HUES64 (cell line): Measurements from ENCODE around the gene SLC38A3.

ENCODE experiments used
- H3K27ac ChIP-seq: 2 replicates; pipeline ENCODE4 v1.7.0; 2013; ENCODE audit warnings: low read depth, low read length, inconsistent platforms
- H3K27me3 ChIP-seq: 2 replicates; pipeline ENCODE4 v1.6.1; 2013; ENCODE audit warnings: mild to moderate bottlenecking, low read length; ENCODE audit not compliant: insufficient read depth
- H3K36me3 ChIP-seq: 2 replicates; pipeline ENCODE4 v1.6.1; 2013; ENCODE audit warnings: mild to moderate bottlenecking, low read length; ENCODE audit not compliant: insufficient read depth
- H3K4me1 ChIP-seq: 2 replicates; pipeline ENCODE4 v1.6.1; 2013; ENCODE audit warnings: mild to moderate bottlenecking, low read length, moderate library complexity; ENCODE audit not compliant: insufficient read depth
- H3K4me3 ChIP-seq: 2 replicates; pipeline ENCODE4 v1.5.1; 2013; ENCODE audit warnings: mild to moderate bottlenecking, low read length, moderate library complexity
- H3K9ac ChIP-seq: 2 replicates; pipeline ENCODE4 v1.6.1; 2013; ENCODE audit warnings: mild to moderate bottlenecking, low read depth, low read length
- H3K9me3 ChIP-seq: 2 replicates; pipeline ENCODE4 v1.6.1; 2013; ENCODE audit warnings: low read depth, low read length; ENCODE audit not compliant: insufficient read depth
- WGBS: fragments of 150-250, 120-280 bp; methylation state at CpG from one replicate; pipeline ENCODE4 v1.1.7; 2013; ENCODE audit warnings: missing lambda C conversion rate; 5-methylcytosine and 5-hydroxymethylcytosine counted together

SLC38A3 gene

GRCh38 chr3:50169858-50170257 is 35.2 kb upstream of the SLC38A3 start:
- no peak overlapping the region for H3K27ac ChIP-seq
- no peaks in the 10 kb centered on the region for H3K9me3 ChIP-seq
- H3K4me3 ChIP-seq, result no peak overlapping the region
- peaks cover 6% of the 10 kb centered on the region; the same call in 1 of the 2 replicates for H3K36me3 ChIP-seq
- peaks cover 23% of the 10 kb centered on the region for H3K4me1 ChIP-seq
- no peaks in the 10 kb centered on the region for H3K27me3 ChIP-seq
- WGBS, result 88% methylated on average over 1 of the region's 1 CpG
- no peak overlapping the region for H3K9ac ChIP-seq

- H3K4me3 ChIP-seq, result no peak overlapping the region
- H3K9ac ChIP-seq, result no peak overlapping the region
- no peak overlapping the region for H3K27ac ChIP-seq
- no peaks in the 10 kb centered on the region for H3K27me3 ChIP-seq
- WGBS, result 87% methylated on average over 10 of the region's 10 CpGs
- H3K9me3 ChIP-seq, result no peaks in the 10 kb centered on the region
- H3K4me1 ChIP-seq, result peaks cover 18% of the 10 kb centered on the region
- peaks cover 13% of the 10 kb centered on the region for H3K36me3 ChIP-seq
Measured at GRCh38 chr3:50170689-50171088, 34.4 kb upstream of the SLC38A3 start.

DNA sequence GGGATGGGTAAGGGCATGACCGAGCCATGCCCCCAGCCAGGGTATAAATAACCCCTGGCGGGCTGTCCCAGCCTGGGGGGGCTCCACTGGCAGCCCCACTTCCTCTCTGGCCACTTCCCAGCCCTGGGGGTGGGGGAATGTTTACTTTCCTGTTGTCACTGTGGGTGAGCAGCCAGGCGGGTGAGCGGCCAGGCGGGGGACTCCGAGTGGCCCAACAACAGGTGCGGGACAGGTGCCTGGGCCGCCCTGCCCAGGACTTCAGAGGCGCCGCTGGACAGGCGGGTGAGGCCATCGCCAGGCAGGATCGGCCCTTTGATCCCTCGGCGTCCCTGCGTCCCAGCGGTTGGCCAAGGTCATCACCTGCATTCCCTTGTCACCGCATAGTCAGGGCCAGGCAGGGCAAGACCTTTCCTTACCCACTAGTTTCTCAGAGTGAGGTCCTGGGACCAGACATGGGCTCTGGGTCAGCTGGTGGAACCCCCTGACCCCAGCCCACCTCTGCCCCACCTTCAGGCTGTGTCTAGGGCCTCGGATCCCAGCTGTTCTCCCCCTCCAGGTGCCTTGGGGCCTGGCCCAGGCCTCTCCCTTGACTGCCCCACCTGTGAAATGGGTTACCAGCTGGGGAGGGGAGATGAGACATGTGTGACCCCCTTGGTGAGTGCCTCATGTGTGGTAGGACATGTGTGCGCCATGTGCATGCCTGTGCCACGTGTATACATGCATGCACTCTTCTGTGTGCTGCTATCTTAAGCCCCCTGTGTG is 33.4 kb upstream of the SLC38A3 start:
- WGBS, result 92% methylated on average over 20 of the region's 21 CpGs
- Histone ChIP-seq H3K4me1 (peaks cover 8% of the 10 kb centered on the region; the same call in 1 of the 2 replicates), H3K27me3 (no peaks in the 10 kb centered on the region), H3K27ac (no peak overlapping the region), H3K9ac (no peak overlapping the region), H3K9me3 (no peaks in the 10 kb centered on the region), H3K36me3 (peaks cover 22% of the 10 kb centered on the region), H3K4me3 (no peak overlapping the region)

DNA sequence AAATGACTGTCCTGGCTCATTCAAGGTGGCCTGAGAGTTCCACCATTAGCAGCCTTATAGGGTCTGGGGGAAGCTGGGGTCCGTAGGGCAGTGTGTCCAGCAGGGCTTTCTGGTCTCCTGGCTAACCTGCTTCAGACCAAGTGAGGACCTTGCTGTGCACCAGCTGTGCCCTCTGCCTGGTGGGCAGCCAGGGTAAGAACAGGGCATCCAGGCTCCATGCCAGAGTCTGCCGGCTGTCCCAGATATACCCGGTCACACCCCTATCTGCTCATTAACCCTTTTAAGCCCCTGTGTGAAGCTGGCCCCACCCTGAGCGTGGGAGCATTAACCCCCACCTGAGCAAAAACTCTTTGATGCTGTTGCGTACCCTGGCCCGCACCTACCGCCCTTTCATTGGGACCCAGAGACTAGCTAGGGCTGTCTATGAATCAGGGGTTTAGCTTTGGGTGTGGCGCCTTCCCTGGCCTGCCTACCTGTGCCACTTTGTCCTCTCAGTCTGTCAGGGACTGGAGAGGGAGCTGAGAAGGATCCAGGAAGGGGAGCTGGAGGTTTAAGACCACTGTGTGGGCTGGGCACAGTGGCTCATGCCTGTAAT is 32.3 kb upstream of the SLC38A3 start:
- no peak overlapping the region for H3K27ac ChIP-seq
- no peak overlapping the region for H3K9ac ChIP-seq
- H3K4me3 ChIP-seq, result no peak overlapping the region
- WGBS, result 83% methylated on average over 8 of the region's 8 CpGs
- H3K27me3 ChIP-seq, result no peaks in the 10 kb centered on the region
- peaks cover 3% of the 10 kb centered on the region; the same call in 1 of the 2 replicates for H3K4me1 ChIP-seq
- no peaks in the 10 kb centered on the region for H3K9me3 ChIP-seq
- peaks cover 31% of the 10 kb centered on the region for H3K36me3 ChIP-seq

DNA sequence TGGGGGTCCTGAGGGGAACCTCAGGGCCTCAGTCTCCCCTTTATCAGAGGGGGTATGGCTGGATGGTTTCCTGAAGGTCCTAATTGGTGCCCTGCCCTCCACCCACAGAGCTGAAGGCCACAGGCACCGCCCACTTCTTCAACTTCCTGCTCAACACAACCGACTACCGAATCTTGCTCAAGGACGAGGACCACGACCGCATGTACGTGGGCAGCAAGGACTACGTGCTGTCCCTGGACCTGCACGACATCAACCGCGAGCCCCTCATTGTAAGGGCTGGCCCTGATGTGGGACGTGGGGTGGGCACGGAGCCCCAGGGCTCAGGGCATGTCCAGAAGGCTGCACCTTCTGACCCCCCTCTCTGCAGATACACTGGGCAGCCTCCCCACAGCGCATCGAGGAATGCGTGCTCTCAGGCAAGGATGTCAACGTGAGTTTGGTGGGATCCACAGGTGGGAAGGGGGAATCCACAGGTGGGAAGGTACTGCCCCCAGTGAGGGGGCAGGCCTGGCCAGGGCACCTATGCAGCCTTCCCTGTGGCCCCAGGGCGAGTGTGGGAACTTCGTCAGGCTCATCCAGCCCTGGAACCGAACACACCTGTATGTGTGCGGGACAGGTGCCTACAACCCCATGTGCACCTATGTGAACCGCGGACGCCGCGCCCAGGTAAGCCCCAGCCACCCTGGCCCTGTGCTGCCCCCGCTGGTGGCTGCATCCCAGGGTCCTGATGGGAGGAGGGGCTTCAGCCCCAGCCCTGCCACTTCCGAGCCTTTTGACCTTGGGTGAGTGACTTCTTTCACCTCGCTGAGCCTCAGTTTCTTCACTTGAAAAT is 31.2 kb upstream of the SLC38A3 start:
- H3K27me3 ChIP-seq, result no peaks in the 10 kb centered on the region
- no peak overlapping the region for H3K4me3 ChIP-seq
- no peaks in the 10 kb centered on the region for H3K9me3 ChIP-seq
- H3K9ac ChIP-seq, result no peak overlapping the region
- no peaks in the 10 kb centered on the region for H3K4me1 ChIP-seq
- H3K27ac ChIP-seq, result no peak overlapping the region
- peaks cover 31% of the 10 kb centered on the region for H3K36me3 ChIP-seq
- whole genome bisulfite sequencing, result 88% methylated on average over 29 of the region's 29 CpGs

GRCh38 chr3:50174517-50174895 is 30.6 kb upstream of the SLC38A3 start:
- Histone ChIP-seq H3K36me3 (peaks cover 31% of the 10 kb centered on the region), H3K27ac (no peak overlapping the region), H3K4me3 (no peak overlapping the region), H3K9me3 (no peaks in the 10 kb centered on the region), H3K4me1 (no peaks in the 10 kb centered on the region), H3K27me3 (no peaks in the 10 kb centered on the region), H3K9ac (no peak overlapping the region)
- 94% methylated on average over 7 of the region's 7 CpGs for WGBS

DNA sequence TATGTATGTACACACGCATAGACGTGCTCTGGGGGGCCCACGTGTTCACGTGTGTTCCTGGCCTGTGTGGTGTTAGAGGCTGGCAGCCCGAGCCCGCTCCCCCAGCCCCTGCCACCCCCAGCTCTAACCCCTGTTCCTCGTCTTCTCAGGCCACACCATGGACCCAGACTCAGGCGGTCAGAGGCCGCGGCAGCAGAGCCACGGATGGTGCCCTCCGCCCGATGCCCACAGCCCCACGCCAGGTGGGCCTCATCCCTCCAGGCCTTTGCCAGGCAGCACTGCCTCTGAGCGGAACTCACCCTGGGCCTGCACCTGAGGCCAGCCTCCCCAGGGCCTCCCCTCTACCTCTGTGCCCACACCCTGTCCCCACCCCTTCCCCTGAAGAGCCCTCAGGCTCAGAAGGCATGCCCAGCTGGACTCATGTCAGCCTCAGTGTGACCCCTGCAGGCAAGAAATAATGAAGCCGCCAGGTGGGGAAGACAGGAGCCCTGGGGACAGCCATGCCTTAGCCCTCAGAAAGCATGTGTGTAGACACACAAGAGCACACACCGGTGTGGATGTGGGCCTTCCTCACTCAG is 30.0 kb upstream of the SLC38A3 start:
- no peak overlapping the region for H3K4me3 ChIP-seq
- H3K9me3 ChIP-seq, result no peaks in the 10 kb centered on the region
- H3K27me3 ChIP-seq, result no peaks in the 10 kb centered on the region
- WGBS, result 97% methylated on average over 17 of the region's 17 CpGs
- no peak overlapping the region for H3K27ac ChIP-seq
- peaks cover 31% of the 10 kb centered on the region for H3K36me3 ChIP-seq
- H3K9ac ChIP-seq, result no peak overlapping the region
- H3K4me1 ChIP-seq, result no peaks in the 10 kb centered on the region

DNA sequence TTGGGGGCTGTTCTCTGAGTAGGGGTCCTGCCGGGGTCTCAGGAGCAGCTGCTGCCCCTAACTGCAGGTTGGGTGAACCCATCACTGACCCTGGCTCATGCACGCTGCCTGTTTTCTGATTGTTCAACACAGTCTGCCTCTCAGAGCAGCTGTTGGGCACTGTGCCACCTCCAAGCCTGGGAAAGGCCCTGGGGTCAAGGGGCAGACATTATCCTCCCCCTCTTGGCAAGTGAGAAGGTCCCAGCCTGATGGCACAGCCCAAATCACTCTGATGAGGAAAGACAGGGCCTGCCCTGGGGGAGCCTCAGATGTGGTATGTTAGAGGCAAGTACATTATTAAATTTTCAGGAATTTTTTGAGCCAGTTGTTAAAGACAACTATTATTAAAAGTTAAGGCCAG is 27.7 kb upstream of the SLC38A3 start:
- Histone ChIP-seq H3K9me3 (no peaks in the 10 kb centered on the region), H3K27me3 (no peaks in the 10 kb centered on the region), H3K9ac (no peak overlapping the region), H3K4me1 (no peaks in the 10 kb centered on the region), H3K27ac (no peak overlapping the region), H3K4me3 (no peak overlapping the region), H3K36me3 (peaks cover 40% of the 10 kb centered on the region)
- 89% methylated on average over 2 of the region's 2 CpGs for WGBS

DNA sequence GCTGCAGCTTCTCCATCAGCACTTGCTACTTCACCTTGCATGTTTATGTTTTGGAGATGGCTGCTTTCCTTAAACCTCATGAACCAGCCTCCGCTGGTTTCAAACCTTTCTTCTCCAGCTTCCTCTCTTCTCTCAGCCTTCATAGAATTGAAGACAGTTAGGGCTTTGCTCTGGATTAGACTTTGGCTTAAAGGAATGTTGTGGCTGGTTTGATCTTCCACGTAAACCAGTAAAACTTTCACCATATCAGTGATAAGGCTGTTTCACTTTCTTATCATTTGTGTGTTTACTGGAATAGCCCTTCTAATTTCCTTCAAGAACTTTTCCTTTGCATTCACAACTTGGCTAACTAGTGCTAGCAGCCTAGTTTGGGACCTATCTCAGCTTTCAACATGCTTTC is 25.4 kb upstream of the SLC38A3 start:
- Histone ChIP-seq H3K27ac (no peak overlapping the region), H3K9ac (no peak overlapping the region), H3K4me3 (no peak overlapping the region), H3K4me1 (no peaks in the 10 kb centered on the region), H3K9me3 (no peaks in the 10 kb centered on the region), H3K27me3 (no peaks in the 10 kb centered on the region), H3K36me3 (peaks cover 52% of the 10 kb centered on the region)
- WGBS, result no CpG with 5 or more reads among the region's 2 CpGs

GRCh38 chr3:50181985-50182384 is 23.1 kb upstream of the SLC38A3 start:
- H3K9ac ChIP-seq, result no peak overlapping the region
- H3K4me3 ChIP-seq, result no peak overlapping the region
- no peaks in the 10 kb centered on the region for H3K4me1 ChIP-seq
- peaks cover 54% of the 10 kb centered on the region for H3K36me3 ChIP-seq
- 94% methylated on average over 5 of the region's 5 CpGs for WGBS
- H3K27me3 ChIP-seq, result no peaks in the 10 kb centered on the region
- H3K9me3 ChIP-seq, result no peaks in the 10 kb centered on the region
- H3K27ac ChIP-seq, result no peak overlapping the region
